K562 (cell line): ENCODE data around the gene SLC17A8. TPM values are rescaled to one million over a fixed set of nuclear protein-coding genes. Genes with fewer than 3 reads are reported as not detected.

Experiments
- ATAC-seq: fragments of 200-7000 bp; cut with Tn5 transposase; 3 replicates; pipeline ENCODE4 v1.9.1; 2020; ENCODE audit warnings: moderate library complexity
- BruUV-seq: library from RNA; stranded (reverse); fragments of 400-500 nt; replicated peaks from 2 replicates; lab custom pipeline; 2021; lab: Mats Ljungman, UMichigan
- CTCF ChIA-PET: fragments of 300-600 bp; formaldehyde crosslinking; extraction: SDS; loops from one replicate; lab custom pipeline; 2021; ENCODE audit warnings: low intra/inter-chr PET ratio; lab: Yijun Ruan, JAX
- POLR2A ChIA-PET: fragments of 300-600, 350-650 bp; sonication (Branson Sonifier 250); formaldehyde crosslinking; extraction: SDS; loops from one replicate; lab custom pipeline; 2021; ENCODE audit warnings: antibody characterized with exemption, inconsistent platforms; lab: Yijun Ruan, JAX
- DNase-seq, 4 experiments: peaks; one replicate each; pipeline versions ENCODE4 v3.0.0 to v3.0.0-alpha.2; 2011 to 2018; ENCODE audit warnings: low spot score in 3 of 4, mixed read lengths in 3 of 4; ENCODE audit errors: extremely low read depth in 1 of 4
- FAIRE-seq: peaks from 2 replicates; lab custom pipeline; 2011; peaks lifted over from hg19 to GRCh38; lab: Jason Lieb, UNC
- H2AFZ ChIP-seq: 2 replicates; pipeline ENCODE4 v1.6.0; 2011; ENCODE audit warnings: low read depth, low read length, control low read depth, inconsistent platforms
- H3K27ac ChIP-seq: fragments of 200-600 bp; 3 replicates; pipeline ENCODE4 v1.8.0; 2011; ENCODE audit warnings: low read depth, mild to moderate bottlenecking, control low read depth, inconsistent platforms, low read length, moderate library complexity, mixed read lengths; ENCODE audit errors: extremely low read depth
- H3K27me3 ChIP-seq, 2 experiments: fragments of 300-600 bp in 1 of 2; 2 replicates in 1 of 2; 3 replicates in 1 of 2; pipeline versions ENCODE4 v1.6.0 to v1.8.0; 2011; ENCODE audit warnings: inconsistent platforms in 2 of 2, low read length in 2 of 2, mild to moderate bottlenecking in 1 of 2, mixed read lengths in 1 of 2, moderate library complexity in 1 of 2; ENCODE audit not compliant: control insufficient read depth in 2 of 2, insufficient read depth in 2 of 2
- H3K36me3 ChIP-seq: fragments of 300-600 bp; 3 replicates; pipeline ENCODE4 v1.8.0; 2011; ENCODE audit warnings: mild to moderate bottlenecking, low read length, inconsistent platforms; ENCODE audit not compliant: control insufficient read depth, insufficient read depth
- H3K4me1 ChIP-seq, 2 experiments: fragments of 200-600 bp in 1 of 2; replicated peaks in 1 of 2; 2 replicates in 1 of 2; 3 replicates in 1 of 2; pipeline versions ENCODE4 v1.5.1 to v1.8.0; 2011; ENCODE audit warnings: inconsistent platforms in 2 of 2, low read length in 2 of 2, mild to moderate bottlenecking in 1 of 2, mixed read lengths in 1 of 2, moderate library complexity in 1 of 2; ENCODE audit not compliant: control insufficient read depth in 2 of 2, insufficient read depth in 2 of 2
- H3K4me2 ChIP-seq: 2 replicates; pipeline ENCODE4 v1.6.1; 2011; ENCODE audit warnings: low read length, control low read depth, inconsistent platforms, mixed read lengths; ENCODE audit not compliant: insufficient read depth
- H3K4me3 ChIP-seq: fragments of 200-600 bp; sonication (generic), shearing (Covaris generic); 2 replicates; pipeline ENCODE4 v1.5.1; 2016; ENCODE audit warnings: control low read depth, inconsistent platforms
- H3K79me2 ChIP-seq: fragments of 200-600 bp; 3 replicates; pipeline ENCODE4 v1.8.0; 2011; ENCODE audit warnings: low read length, inconsistent platforms; ENCODE audit not compliant: control insufficient read depth, insufficient read depth
- H3K9ac ChIP-seq, 2 experiments: 2 replicates each; pipeline versions ENCODE4 v1.6.0 to v1.6.1; 2011; ENCODE audit warnings: low read depth in 2 of 2, low read length in 2 of 2, control low read depth in 1 of 2, inconsistent platforms in 1 of 2, mild to moderate bottlenecking in 1 of 2, mixed read lengths in 1 of 2; ENCODE audit not compliant: insufficient read depth in 1 of 2
- H3K9me1 ChIP-seq: one replicate; pipeline ENCODE4 v1.6.0; 2011; ENCODE audit warnings: inconsistent platforms, mild to moderate bottlenecking, low read length, moderate library complexity; ENCODE audit not compliant: control insufficient read depth, insufficient read depth
- H3K9me3 ChIP-seq: replicated peaks from 2 replicates; pipeline ENCODE4 v1.5.1; 2011; ENCODE audit warnings: low read depth, low read length, inconsistent platforms; ENCODE audit not compliant: control insufficient read depth, insufficient read depth
- H4K20me1 ChIP-seq: replicated peaks from 2 replicates; pipeline ENCODE4 v1.6.1; 2011; ENCODE audit warnings: low read length, inconsistent platforms, mixed read lengths; ENCODE audit not compliant: control insufficient read depth, insufficient read depth
- HNRNPK ChIP-seq: fragments of 200-400 bp; formaldehyde crosslinking; IDR thresholded peaks from one replicate; pipeline ENCODE4 v1.6.1; 2018; ENCODE audit warnings: mild to moderate bottlenecking, low read depth, low read length; ENCODE audit not compliant: poor library complexity, severe bottlenecking
- MEIS2 ChIP-seq: fragments of 450-650 bp; IDR thresholded peaks from 2 replicates; pipeline ENCODE4 v1.6.1; 2014; ENCODE audit warnings: mild to moderate bottlenecking; ENCODE audit not compliant: partially characterized antibody
- PHB ChIP-seq: fragments of 250-450 bp; sonication (Bioruptor Pico); IDR thresholded peaks from 2 replicates; pipeline ENCODE4 v1.5.0; 2021
- SMAD4 ChIP-seq: fragments of 250-450 bp; sonication (Bioruptor Pico); conservative IDR thresholded peaks from 2 replicates; pipeline ENCODE4 v1.8.0; 2021; ENCODE audit warnings: inconsistent platforms, mild to moderate bottlenecking, moderate library complexity
- THRAP3 ChIP-seq: fragments of 450-650 bp; IDR thresholded peaks from 2 replicates; pipeline ENCODE4 v1.6.1; 2016; ENCODE audit warnings: mild to moderate bottlenecking, inconsistent platforms, borderline replicate concordance
- ZFP30 ChIP-seq: fragments of 250-450 bp; sonication (Bioruptor Pico); IDR thresholded peaks from 2 replicates; pipeline ENCODE4 v1.8.0; 2022; ENCODE audit warnings: moderate library complexity, mild to moderate bottlenecking, inconsistent platforms, borderline replicate concordance
- WGBS: fragments of 100-300 bp; shearing (Covaris generic); methylation state at CpG from one replicate; pipeline ENCODE4 v1.1.6; 2016; ENCODE audit warnings: low coverage, mixed read lengths; ENCODE audit not compliant: insufficient coverage; ENCODE audit errors: missing lambda C conversion rate; 5-methylcytosine and 5-hydroxymethylcytosine counted together
- in situ Hi-C: fragments of 300-500 bp; cut with MboI; formaldehyde crosslinking; loops from 4 replicates; pipeline ENCODE4 v1.15.0; 2018; ENCODE audit warnings: inconsistent platforms, mixed read lengths
- intact Hi-C: fragments of 100-400 bp; cut with micrococcal nuclease; formaldehyde crosslinking; loops from 2 replicates; pipeline ENCODE4 v1.14.2; 2022
- polyA plus RNA-seq, 8 experiments: library from polyadenylated mRNA; depleted of rRNA in 4 of 8; stranded (reverse) in 5 of 8; unstranded in 3 of 8; fragments of >200 nt; fragmentation: Nextera tagmentation in 2 of 8; fragmentation: Illumina TruSeq in 1 of 8; extraction: Ambion mirVana in 2 of 8; extraction: Trizol in 1 of 8; gene quantifications; 2 replicates each; pipeline versions ENCODE4 v1.2.1 to v1.2.3, GENCODE V29; 2011 to 2014; ENCODE audit warnings: inconsistent platforms in 1 of 8, missing spikeins in 1 of 8
- total RNA-seq, 7 experiments: library from RNA; depleted of rRNA in 6 of 7; stranded (reverse); fragments of >200 nt in 6 of 7; fragmentation: Illumina TruSeq in 2 of 7; extraction: Trizol in 2 of 7; gene quantifications; 2 replicates each; pipeline versions ENCODE4 v1.2.1 to v1.2.3, GENCODE V29; 2011 to 2021; ENCODE audit warnings: low replicate concordance in 1 of 7
- TF ChIP-seq, protein P1 (sequence below): fragments of 250-450 bp; sonication (Bioruptor Pico); IDR thresholded peaks from 2 replicates; pipeline ENCODE4 v1.4.0; 2020; ENCODE audit warnings: mild to moderate bottlenecking, moderate library complexity, borderline replicate concordance
- TF ChIP-seq, protein P2 (sequence below): fragments of 450-650 bp; IDR thresholded peaks from 2 replicates; pipeline ENCODE4 v1.7.1; 2018; ENCODE audit warnings: mild to moderate bottlenecking, low read depth; ENCODE audit not compliant: partially characterized antibody
- TF ChIP-seq, protein P3 (sequence below): sonication (generic); formaldehyde crosslinking; IDR thresholded peaks from 2 replicates; pipeline ENCODE4 v1.8.1; 2022; ENCODE audit warnings: missing genetic modification reagents

The SLC17A8 gene
- total and polyA plus RNA-seq, 9 of the 15 experiments (the other 6 are each of a cell fraction or from before 2014, with no cell fraction given) = 0.03 TPM; not detected in 8

DNA sequence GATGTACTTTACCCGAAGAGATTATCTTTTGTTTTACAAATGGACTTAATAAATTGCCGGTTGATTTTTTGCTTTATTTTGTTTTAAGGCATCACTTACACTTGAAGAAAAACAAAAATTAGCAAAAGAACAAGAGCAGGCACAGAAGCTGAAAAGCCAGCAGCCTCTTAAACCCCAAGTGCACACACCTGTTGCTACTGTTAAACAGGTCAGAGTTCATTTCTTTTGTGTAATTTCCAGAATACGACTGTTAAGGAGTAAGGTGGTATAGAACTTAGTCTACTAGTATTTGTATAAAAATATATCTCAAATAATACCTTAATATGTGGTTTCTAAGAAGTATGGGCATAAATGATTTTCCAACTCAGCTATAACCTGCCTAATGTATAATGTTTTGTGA, 19.6 kb upstream of the SLC17A8 start:
- Histone ChIP-seq H3K79me2 (no peaks in the 10 kb centered on the region), H3K9ac (no peak overlapping the region), H3K4me3 (no peak overlapping the region), H3K27me3 (no peaks in the 10 kb centered on the region), H3K9me1 (no peaks in the 10 kb centered on the region), H2AFZ (no peak overlapping the region), H3K4me2 (no peak overlapping the region), H3K4me1 (no peaks in the 10 kb centered on the region), H4K20me1 (no peaks in the 10 kb centered on the region), H3K27ac (no peak overlapping the region), H3K9me3 (no peaks in the 10 kb centered on the region), H3K36me3 (peaks cover 60% of the 10 kb centered on the region)
- DNase-seq = no peak
- CTCF ChIA-PET = no interaction called here
- BruUV-seq = no TSS peak
- WGBS = 85% methylated on average over 3 of the region's 3 CpGs
- TF ChIP-seq PHB (CRISPR knock-in tag) = no peak
- TF ChIP-seq, protein P1, sequence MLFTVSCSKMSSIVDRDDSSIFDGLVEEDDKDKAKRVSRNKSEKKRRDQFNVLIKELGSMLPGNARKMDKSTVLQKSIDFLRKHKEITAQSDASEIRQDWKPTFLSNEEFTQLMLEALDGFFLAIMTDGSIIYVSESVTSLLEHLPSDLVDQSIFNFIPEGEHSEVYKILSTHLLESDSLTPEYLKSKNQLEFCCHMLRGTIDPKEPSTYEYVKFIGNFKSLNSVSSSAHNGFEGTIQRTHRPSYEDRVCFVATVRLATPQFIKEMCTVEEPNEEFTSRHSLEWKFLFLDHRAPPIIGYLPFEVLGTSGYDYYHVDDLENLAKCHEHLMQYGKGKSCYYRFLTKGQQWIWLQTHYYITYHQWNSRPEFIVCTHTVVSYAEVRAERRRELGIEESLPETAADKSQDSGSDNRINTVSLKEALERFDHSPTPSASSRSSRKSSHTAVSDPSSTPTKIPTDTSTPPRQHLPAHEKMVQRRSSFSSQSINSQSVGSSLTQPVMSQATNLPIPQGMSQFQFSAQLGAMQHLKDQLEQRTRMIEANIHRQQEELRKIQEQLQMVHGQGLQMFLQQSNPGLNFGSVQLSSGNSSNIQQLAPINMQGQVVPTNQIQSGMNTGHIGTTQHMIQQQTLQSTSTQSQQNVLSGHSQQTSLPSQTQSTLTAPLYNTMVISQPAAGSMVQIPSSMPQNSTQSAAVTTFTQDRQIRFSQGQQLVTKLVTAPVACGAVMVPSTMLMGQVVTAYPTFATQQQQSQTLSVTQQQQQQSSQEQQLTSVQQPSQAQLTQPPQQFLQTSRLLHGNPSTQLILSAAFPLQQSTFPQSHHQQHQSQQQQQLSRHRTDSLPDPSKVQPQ (CRISPR knock-in tag) = no peak
- FAIRE-seq = no peak
- intact Hi-C loops (no loop called here), in situ Hi-C loops (no loop called here)
- POLR2A ChIA-PET = interaction anchor here (0.9 to 1.5 kb wide), 2 partner anchors 8 to 22 kb away, joined by 3 to 4 read pairs; no protein-coding TSS in a partner anchor
- no peak for ATAC-seq

DNA sequence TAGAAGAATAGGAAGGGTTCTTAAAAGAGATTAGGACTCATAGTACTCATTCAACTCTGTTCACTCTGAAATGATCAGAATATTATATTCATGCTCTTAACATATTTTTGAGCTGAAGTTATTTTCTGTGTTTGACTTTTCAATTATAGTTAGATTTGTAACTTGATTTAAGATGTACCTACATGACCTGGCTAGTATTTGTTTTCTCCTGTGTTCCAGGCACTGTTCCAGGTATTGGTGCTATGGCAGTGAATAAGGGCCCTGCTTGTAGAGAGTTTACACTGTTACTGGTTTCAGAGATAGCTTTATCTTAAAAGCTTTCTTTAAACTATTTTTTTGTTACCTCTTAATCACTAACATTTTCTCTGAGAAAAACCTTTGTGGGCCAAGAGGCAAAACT, 19.1 kb upstream of the SLC17A8 start:
- Histone ChIP-seq H3K4me3 (no peak overlapping the region), H3K27me3 (no peaks in the 10 kb centered on the region), H3K27ac (no peak overlapping the region), H3K4me1 (no peaks in the 10 kb centered on the region), H3K79me2 (no peaks in the 10 kb centered on the region), H3K9ac (no peak overlapping the region), H3K9me1 (no peaks in the 10 kb centered on the region), H4K20me1 (no peaks in the 10 kb centered on the region), H2AFZ (no peak overlapping the region), H3K36me3 (peaks cover 60% of the 10 kb centered on the region), H3K9me3 (no peaks in the 10 kb centered on the region), H3K4me2 (no peak overlapping the region)
- BruUV-seq = no TSS peak
- no peak for DNase-seq
- intact Hi-C loops = no loop called here
- in situ Hi-C loops = no loop called here
- CTCF ChIA-PET = no interaction called here
- FAIRE-seq = no peak
- no peak for ATAC-seq
- POLR2A ChIA-PET = interaction anchor here (0.9 to 1.5 kb wide), 2 partner anchors 9 to 22 kb away, joined by 3 to 4 read pairs; no protein-coding TSS in a partner anchor
- TF ChIP-seq, protein P2, sequence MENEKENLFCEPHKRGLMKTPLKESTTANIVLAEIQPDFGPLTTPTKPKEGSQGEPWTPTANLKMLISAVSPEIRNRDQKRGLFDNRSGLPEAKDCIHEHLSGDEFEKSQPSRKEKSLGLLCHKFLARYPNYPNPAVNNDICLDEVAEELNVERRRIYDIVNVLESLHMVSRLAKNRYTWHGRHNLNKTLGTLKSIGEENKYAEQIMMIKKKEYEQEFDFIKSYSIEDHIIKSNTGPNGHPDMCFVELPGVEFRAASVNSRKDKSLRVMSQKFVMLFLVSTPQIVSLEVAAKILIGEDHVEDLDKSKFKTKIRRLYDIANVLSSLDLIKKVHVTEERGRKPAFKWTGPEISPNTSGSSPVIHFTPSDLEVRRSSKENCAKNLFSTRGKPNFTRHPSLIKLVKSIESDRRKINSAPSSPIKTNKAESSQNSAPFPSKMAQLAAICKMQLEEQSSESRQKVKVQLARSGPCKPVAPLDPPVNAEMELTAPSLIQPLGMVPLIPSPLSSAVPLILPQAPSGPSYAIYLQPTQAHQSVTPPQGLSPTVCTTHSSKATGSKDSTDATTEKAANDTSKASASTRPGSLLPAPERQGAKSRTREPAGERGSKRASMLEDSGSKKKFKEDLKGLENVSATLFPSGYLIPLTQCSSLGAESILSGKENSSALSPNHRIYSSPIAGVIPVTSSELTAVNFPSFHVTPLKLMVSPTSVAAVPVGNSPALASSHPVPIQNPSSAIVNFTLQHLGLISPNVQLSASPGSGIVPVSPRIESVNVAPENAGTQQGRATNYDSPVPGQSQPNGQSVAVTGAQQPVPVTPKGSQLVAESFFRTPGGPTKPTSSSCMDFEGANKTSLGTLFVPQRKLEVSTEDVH = no peak
- TF ChIP-seq SMAD4 (CRISPR knock-in tag) (no peak), MEIS2 (no peak), ZFP30 (CRISPR knock-in tag) (no peak), THRAP3 (no peak), HNRNPK (no peak)
- TF ChIP-seq, protein P3, sequence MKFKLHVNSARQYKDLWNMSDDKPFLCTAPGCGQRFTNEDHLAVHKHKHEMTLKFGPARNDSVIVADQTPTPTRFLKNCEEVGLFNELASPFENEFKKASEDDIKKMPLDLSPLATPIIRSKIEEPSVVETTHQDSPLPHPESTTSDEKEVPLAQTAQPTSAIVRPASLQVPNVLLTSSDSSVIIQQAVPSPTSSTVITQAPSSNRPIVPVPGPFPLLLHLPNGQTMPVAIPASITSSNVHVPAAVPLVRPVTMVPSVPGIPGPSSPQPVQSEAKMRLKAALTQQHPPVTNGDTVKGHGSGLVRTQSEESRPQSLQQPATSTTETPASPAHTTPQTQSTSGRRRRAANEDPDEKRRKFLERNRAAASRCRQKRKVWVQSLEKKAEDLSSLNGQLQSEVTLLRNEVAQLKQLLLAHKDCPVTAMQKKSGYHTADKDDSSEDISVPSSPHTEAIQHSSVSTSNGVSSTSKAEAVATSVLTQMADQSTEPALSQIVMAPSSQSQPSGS (CRISPR knock-in tag) = no peak
